Karpas-422 (cell line): ENCODE data around the gene OAS3. TPM values are rescaled to one million over a fixed set of nuclear protein-coding genes. Genes with fewer than 3 reads are reported as not detected.
A peak's percentile ranks its signal among the peaks of the same experiment; 100 is the strongest.
"Not testable (repeated sequence)": the region's sequence is repeated elsewhere in the genome, so short reads cannot be mapped to it uniquely, and the experiment has no call there.

Source experiments
- DNase-seq: peaks from one replicate; pipeline ENCODE4 v3.0.0-alpha.2; 2015
- H2AFZ ChIP-seq: fragments of 200-600 bp; sonication (generic); 2 replicates; pipeline ENCODE4 v1.6.1; 2014; ENCODE audit warnings: antibody characterized with exemption, low read length, mixed read lengths
- H3K27ac ChIP-seq: fragments of 200-600 bp; sonication (generic); 2 replicates; pipeline ENCODE4 v1.5.1; 2014; ENCODE audit warnings: mild to moderate bottlenecking, low read length, moderate library complexity
- H3K27me3 ChIP-seq: fragments of 200-600 bp; sonication (generic); 2 replicates; pipeline ENCODE4 v1.6.1; 2014; ENCODE audit warnings: low read length, mixed read lengths
- H3K36me3 ChIP-seq: fragments of 200-600 bp; sonication (generic); 2 replicates; pipeline ENCODE4 v1.6.1; 2014; ENCODE audit warnings: low read length, mixed read lengths; ENCODE audit not compliant: insufficient read depth
- H3K4me1 ChIP-seq: fragments of 200-600 bp; sonication (generic); 2 replicates; pipeline ENCODE4 v1.6.1; 2014; ENCODE audit warnings: mild to moderate bottlenecking, low read length, mixed read lengths
- H3K4me2 ChIP-seq: fragments of 200-600 bp; sonication (generic); 2 replicates; pipeline ENCODE4 v1.6.1; 2014; ENCODE audit warnings: low read length, low read depth, mild to moderate bottlenecking; ENCODE audit not compliant: poor library complexity, severe bottlenecking
- H3K4me3 ChIP-seq: fragments of 200-600 bp; sonication (generic); 2 replicates; pipeline ENCODE4 v1.5.1; 2014; ENCODE audit warnings: mild to moderate bottlenecking, antibody characterized with exemption, low read length, mixed read lengths
- H3K79me2 ChIP-seq: fragments of 200-600 bp; sonication (generic); 2 replicates; pipeline ENCODE4 v1.6.1; 2014; ENCODE audit warnings: mild to moderate bottlenecking, low read length, mixed read lengths
- H3K9ac ChIP-seq: fragments of 200-600 bp; sonication (generic); 2 replicates; pipeline ENCODE4 v1.6.0; 2014; ENCODE audit warnings: low read length
- H3K9me2 ChIP-seq: fragments of 200-600 bp; sonication (generic), shearing (Covaris generic); replicated peaks from 2 replicates; pipeline ENCODE4 v1.6.0; 2014; ENCODE audit warnings: mild to moderate bottlenecking, low read length, moderate library complexity; ENCODE audit not compliant: insufficient read depth
- H3K9me3 ChIP-seq: fragments of 300-700, 200-600 bp; sonication (generic); 2 replicates; pipeline ENCODE4 v1.6.1; 2014; ENCODE audit warnings: low read length, mixed read lengths
- H4K20me1 ChIP-seq: fragments of 200-600 bp; sonication (generic); 2 replicates; pipeline ENCODE4 v1.6.1; 2014; ENCODE audit warnings: mild to moderate bottlenecking, antibody characterized with exemption, low read length, low read depth; ENCODE audit not compliant: insufficient read depth
- total RNA-seq: library from RNA; depleted of rRNA; stranded (reverse); fragments of >200 nt; shearing (Covaris generic); gene quantifications from 2 replicates; pipeline ENCODE4 v1.2.3, GENCODE V29; 2014; ENCODE audit warnings: low replicate concordance

Gene OAS3
- total RNA-seq, 1 experiment from 2014 or later: 7.9 TPM

DNA sequence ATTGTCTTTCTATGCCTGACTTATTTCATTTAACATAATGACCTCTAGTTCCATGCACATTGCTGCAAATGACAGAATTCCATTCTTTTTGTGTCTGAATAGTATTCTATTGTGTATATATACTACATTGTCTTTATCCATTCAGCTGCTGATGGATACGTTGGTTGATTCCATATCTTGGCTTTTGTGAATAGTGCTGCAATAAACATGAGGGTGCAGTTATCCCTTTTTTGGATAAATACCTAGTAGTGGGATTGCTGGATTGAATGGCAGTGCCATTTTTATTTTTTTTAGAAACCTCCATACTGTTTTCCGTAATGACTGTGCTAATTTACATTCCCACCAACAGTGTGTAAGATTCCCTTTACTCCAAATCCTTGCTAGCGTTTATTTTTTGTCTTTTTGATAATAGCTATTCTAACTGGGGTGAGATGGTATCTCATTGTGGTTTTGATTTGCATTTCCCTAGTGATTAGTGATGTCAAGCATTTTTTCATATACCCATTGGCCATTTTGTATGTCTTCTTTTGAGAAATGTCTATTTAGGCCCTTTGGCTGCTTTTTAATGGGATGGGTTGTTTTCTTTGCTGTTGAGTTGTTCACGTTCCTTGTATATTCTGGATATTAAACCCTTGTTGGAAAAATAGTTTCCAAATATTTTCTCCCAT is 42.4 kb downstream of the OAS3 start:
- Histone ChIP-seq H2AFZ (no peak overlapping the region), H3K9me2 (no peaks in the 10 kb centered on the region), H3K9ac (no peak overlapping the region), H3K9me3 (peaks cover 6% of the 10 kb centered on the region; the same call in 1 of the 2 replicates), H3K4me3 (no peak overlapping the region), H3K36me3 (no peaks in the 10 kb centered on the region), H3K4me2 (peak overlapping the region; percentile 28), H3K27ac (no peak overlapping the region), H3K79me2 (no peaks in the 10 kb centered on the region), H3K27me3 (no peaks in the 10 kb centered on the region), H4K20me1 (no peaks in the 10 kb centered on the region), H3K4me1 (peaks cover 35% of the 10 kb centered on the region)
- no peak for DNase-seq

GRCh38 chr12:112985642-112986290 is 47.5 kb downstream of the OAS3 start:
- Histone ChIP-seq H3K36me3 (no peaks in the 10 kb centered on the region), H3K27ac (no peak overlapping the region), H4K20me1 (no peaks in the 10 kb centered on the region), H3K9me2 (no peaks in the 10 kb centered on the region), H3K27me3 (no peaks in the 10 kb centered on the region), H3K9me3 (peaks cover 6% of the 10 kb centered on the region; the same call in 1 of the 2 replicates), H3K4me1 (peaks cover 6% of the 10 kb centered on the region), H3K9ac (no peak overlapping the region), H3K4me2 (no peak overlapping the region), H2AFZ (no peak overlapping the region), H3K4me3 (no peak overlapping the region), H3K79me2 (no peaks in the 10 kb centered on the region)
- DNase-seq: no peak

DNA sequence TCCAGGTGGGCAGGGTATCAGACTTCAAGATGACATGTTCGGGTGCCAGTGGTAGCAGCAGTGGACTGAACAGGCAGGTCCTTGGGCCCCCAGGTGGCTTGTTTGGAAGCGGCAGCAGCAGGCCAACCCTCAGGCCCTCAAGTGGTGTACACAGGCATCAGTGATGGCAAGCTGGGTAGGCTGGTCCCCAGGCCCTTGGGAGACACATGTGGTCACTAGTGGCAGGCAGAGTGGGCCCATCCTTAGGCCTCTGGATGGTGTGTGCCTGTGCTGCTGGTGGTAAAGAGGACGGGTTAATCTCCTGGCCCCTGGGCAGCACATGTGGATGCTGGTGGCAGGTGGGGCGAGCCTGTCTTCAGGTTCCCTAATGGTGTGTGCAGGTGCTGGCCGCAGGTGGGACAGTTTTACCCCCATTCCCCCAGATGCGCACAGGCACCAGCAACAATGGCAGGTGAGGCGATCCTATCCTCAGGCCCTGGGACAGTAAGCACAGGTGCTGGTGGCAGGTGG is 48.1 kb downstream of the OAS3 start:
- DNase-seq: no peak
- Histone ChIP-seq H3K9me3 (peaks cover 6% of the 10 kb centered on the region; the same call in 1 of the 2 replicates), H2AFZ (no peak overlapping the region), H3K4me1 (no peaks in the 10 kb centered on the region), H3K4me3 (no peak overlapping the region), H3K9me2 (no peaks in the 10 kb centered on the region), H3K27ac (no peak overlapping the region), H3K4me2 (no peak overlapping the region), H3K27me3 (no peaks in the 10 kb centered on the region), H4K20me1 (no peaks in the 10 kb centered on the region), H3K36me3 (no peaks in the 10 kb centered on the region), H3K79me2 (no peaks in the 10 kb centered on the region), H3K9ac (no peak overlapping the region)

DNA sequence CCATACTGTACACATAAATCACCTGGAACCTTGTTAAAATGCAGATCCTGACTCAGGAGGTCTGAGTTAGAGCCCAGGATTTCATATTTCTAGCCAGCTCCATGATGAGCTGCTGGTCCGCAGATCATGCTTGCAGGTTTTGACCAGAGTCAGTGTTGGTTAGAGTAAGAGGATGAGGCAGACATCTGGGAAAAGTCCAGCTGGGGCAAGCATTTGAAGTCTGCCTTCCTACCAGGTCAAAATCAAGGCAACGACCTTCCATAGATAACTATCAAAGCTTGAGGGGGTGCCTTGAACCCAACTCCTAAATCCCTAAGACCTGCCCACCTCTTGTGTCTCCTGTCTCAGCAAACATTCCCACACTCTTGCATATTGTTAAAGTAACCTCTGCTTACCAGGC is 49.3 kb downstream of the OAS3 start:
- no peak overlapping the region for H3K9ac ChIP-seq
- no peak overlapping the region for H3K27ac ChIP-seq
- no peaks in the 10 kb centered on the region for H3K4me1 ChIP-seq
- no peaks in the 10 kb centered on the region for H3K36me3 ChIP-seq
- peaks cover 6% of the 10 kb centered on the region; the same call in 1 of the 2 replicates for H3K9me3 ChIP-seq
- H2AFZ ChIP-seq: no peak overlapping the region
- H3K27me3 ChIP-seq: no peaks in the 10 kb centered on the region
- no peak overlapping the region for H3K4me2 ChIP-seq
- H3K79me2 ChIP-seq: no peaks in the 10 kb centered on the region
- no peaks in the 10 kb centered on the region for H4K20me1 ChIP-seq
- no peak overlapping the region for H3K4me3 ChIP-seq
- DNase-seq: no peak
- H3K9me2 ChIP-seq: no peaks in the 10 kb centered on the region

GRCh38 chr12:112988224-112988623 is 50.0 kb downstream of the OAS3 start:
- H3K4me2 ChIP-seq: no peak overlapping the region
- H3K27ac ChIP-seq: no peak overlapping the region
- H2AFZ ChIP-seq: no peak overlapping the region
- no peaks in the 10 kb centered on the region for H3K9me2 ChIP-seq
- no peaks in the 10 kb centered on the region for H4K20me1 ChIP-seq
- no peak overlapping the region for H3K4me3 ChIP-seq
- H3K9ac ChIP-seq: no peak overlapping the region
- H3K79me2 ChIP-seq: no peaks in the 10 kb centered on the region
- no peaks in the 10 kb centered on the region for H3K4me1 ChIP-seq
- no peak for DNase-seq
- H3K36me3 ChIP-seq: no peaks in the 10 kb centered on the region
- peaks cover 6% of the 10 kb centered on the region; the same call in 1 of the 2 replicates for H3K9me3 ChIP-seq
- no peaks in the 10 kb centered on the region for H3K27me3 ChIP-seq

DNA sequence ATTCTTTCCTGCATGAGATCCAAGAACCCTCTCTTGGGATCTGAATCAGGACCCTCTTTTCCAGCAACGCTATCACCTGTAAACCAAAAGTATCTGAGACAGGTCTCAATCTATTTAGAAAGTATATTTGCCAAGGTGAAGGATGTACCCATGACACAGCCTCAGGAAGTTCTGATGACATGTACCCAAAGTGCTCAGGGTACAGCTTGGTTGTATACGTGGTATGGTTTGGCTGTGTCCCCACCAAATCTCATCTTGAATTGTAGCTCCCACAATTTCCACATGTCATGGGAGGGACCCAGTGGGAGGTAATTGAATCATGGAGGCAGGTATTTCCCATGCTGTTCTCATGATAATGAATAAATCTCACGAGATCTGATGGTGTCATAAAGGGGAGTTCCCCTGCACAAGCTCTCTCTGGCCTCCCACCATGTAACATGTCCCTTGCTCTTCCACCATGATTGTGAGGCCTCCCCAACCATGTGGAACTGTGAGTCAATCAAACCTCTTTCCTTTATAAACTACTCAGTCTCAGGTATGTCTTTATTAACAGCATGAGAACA is 50.6 kb downstream of the OAS3 start:
- H3K79me2 ChIP-seq, H3K9me3 ChIP-seq, H3K27ac ChIP-seq, H3K4me3 ChIP-seq, DNase-seq, H3K9ac ChIP-seq, H3K4me2 ChIP-seq, H3K4me1 ChIP-seq, H2AFZ ChIP-seq, H3K9me2 ChIP-seq, H4K20me1 ChIP-seq, H3K27me3 ChIP-seq, H3K36me3 ChIP-seq: not testable (repeated sequence)

DNA sequence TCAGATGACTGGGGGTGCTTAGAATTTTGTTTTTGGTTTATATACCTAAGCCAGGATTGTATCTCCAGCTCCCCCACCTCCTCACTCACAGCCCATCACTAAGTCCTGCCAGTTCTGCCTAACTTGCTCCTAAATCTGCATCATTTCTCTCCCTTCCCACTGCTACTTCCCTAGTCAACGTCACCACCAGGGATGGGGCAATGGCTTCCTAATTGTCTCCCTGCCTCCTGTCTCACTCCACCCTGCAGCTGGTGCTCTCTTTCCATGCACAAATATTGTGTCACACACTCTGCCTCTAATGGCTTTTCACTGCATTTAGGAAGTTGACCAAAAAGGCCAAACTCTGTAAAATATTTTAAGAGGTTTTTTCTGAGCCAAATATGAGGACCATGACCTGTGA is 51.5 kb downstream of the OAS3 start:
- no peak overlapping the region for H3K9ac ChIP-seq
- H3K9me2 ChIP-seq: no peaks in the 10 kb centered on the region
- H3K36me3 ChIP-seq: no peaks in the 10 kb centered on the region
- no peak overlapping the region for H3K4me3 ChIP-seq
- no peak overlapping the region for H3K27ac ChIP-seq
- H3K4me1 ChIP-seq: no peaks in the 10 kb centered on the region
- no peaks in the 10 kb centered on the region for H4K20me1 ChIP-seq
- DNase-seq: no peak
- peaks cover 1% of the 10 kb centered on the region; the same call in 1 of the 2 replicates for H3K9me3 ChIP-seq
- H3K79me2 ChIP-seq: no peaks in the 10 kb centered on the region
- no peaks in the 10 kb centered on the region for H3K27me3 ChIP-seq
- H2AFZ ChIP-seq: no peak overlapping the region
- no peak overlapping the region for H3K4me2 ChIP-seq

GRCh38 chr12:112992541-112993398 is 54.5 kb downstream of the OAS3 start:
- H3K4me3 ChIP-seq: no peak overlapping the region
- H3K79me2 ChIP-seq: no peaks in the 10 kb centered on the region
- no peaks in the 10 kb centered on the region for H3K9me2 ChIP-seq
- no peaks in the 10 kb centered on the region for H4K20me1 ChIP-seq
- DNase-seq: peak; percentile 85
- no peak overlapping the region for H2AFZ ChIP-seq
- H3K9me3 ChIP-seq: no peaks in the 10 kb centered on the region
- H3K27me3 ChIP-seq: no peaks in the 10 kb centered on the region
- H3K4me2 ChIP-seq: no peak overlapping the region
- no peak overlapping the region for H3K27ac ChIP-seq
- no peaks in the 10 kb centered on the region for H3K36me3 ChIP-seq
- no peak overlapping the region for H3K9ac ChIP-seq
- H3K4me1 ChIP-seq: no peaks in the 10 kb centered on the region
